ENCODE data around the gene CUX1.
"Not testable (repeated sequence)": the region's sequence is repeated elsewhere in the genome, so short reads cannot be mapped to it uniquely, and the experiment has no call there.

Gene CUX1

DNA sequence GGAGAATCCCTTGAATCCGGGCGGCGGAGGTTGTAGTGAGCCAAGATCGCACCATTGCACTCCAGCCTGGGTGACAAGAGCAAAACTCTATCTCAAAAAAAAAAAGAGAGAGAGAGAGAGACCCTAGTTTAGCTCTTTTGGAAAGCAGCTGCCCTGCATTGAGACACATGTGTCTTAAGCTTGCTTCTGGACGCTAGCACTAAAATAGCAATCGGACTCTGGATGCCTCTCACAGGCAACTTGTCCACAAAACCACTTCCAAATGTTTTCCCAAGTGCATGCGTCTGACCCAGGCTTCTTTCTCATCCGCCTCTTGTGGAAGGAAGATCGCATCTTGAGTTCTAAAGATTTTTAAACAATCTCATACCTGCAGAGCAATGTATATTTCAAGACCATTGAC lies 182.7 kb downstream of the CUX1 start:
- DNase-seq (ENCODE audit: low read depth, low spot score) = no peak

DNA sequence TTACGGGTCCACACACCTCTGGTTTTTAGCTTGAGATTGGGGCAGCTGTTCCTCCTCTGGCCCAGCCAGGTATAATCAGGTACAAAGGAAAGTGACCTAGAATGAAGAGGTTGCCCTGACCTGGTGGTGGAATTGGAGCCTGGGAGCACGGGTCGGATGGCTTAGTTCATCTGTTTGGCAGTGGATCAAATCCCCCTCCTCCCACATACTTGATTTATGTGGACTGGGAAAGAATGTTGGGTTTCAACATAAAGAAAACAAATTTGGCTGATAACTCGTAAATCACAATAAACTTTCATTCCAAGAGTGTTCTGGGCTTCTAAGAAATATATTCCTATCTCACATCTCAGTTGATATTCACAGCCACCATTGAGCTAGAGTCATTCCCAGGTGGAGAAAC lies 186.8 kb downstream of the CUX1 start:
- DNase-seq (ENCODE audit: low read depth, low spot score) = no peak

DNA sequence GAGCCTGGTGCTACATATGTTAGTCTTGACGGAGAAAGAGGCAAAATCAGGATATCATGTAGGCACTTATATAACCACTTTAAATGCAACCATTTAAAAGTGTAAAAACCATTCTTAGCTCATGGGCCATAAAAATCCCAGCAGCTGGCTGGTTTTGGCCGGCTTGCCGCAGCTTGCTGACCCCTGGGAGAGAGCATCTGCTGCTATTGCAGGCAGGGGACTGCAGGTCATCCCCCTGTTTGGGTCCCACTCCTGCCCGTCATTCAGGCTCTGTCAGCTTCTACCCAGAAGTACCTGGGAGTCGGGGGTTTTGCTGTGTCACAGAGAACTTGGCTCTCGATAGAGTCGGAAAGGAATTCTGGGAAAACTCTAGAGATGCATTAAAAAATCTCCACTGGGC lies 187.4 kb downstream of the CUX1 start:
- no peak for DNase-seq (ENCODE audit: low read depth, low spot score)

DNA sequence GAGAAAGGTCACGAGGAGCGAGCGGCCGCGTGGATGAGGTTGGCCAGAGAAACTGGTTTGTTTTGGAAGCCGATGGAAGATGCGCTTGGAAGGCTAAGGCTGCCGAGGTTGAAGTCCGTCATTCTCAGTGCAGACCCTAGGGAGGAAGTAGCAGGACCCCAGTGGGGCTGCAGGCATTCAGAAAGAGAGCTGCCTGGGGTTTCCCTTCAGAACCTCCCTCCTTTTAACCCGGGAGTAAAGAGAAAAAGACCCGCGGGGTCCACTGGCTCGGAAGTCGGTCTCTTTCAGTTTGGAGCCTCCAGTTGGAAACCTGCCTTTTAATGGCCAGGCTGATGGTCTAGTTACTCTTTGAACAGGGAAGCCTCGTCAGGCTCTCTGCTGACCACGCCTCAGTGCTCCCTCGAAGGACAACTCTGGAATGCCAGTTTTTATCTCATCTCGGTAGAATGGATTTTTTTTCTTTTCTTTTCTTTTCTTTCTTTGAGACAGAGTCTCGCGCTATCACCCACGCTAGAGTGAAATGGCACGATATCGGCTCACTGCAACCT lies 188.6 kb downstream of the CUX1 start:
- no peak for DNase-seq (ENCODE audit: low read depth, low spot score)

DNA sequence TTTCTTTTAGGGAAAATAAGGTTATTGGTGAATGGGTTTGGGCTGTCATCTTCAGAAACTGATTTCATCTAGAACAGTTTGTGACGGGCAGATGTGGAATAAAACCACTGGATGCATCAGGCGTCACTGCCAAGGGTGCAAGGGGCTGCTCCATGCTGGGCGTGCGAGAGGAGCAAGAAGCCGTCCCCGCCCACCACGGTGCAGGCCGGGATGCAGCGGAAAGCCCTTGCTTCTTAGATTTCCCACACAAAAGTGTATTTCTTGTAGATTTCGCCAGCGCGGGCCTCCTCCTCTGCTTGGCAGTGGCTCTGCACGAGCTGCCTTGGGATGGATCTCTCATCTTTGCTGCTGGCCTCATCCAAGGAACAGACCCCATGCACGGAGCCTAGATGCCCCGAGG lies 189.3 kb downstream of the CUX1 start:
- no peak for DNase-seq (ENCODE audit: low read depth, low spot score)

DNA sequence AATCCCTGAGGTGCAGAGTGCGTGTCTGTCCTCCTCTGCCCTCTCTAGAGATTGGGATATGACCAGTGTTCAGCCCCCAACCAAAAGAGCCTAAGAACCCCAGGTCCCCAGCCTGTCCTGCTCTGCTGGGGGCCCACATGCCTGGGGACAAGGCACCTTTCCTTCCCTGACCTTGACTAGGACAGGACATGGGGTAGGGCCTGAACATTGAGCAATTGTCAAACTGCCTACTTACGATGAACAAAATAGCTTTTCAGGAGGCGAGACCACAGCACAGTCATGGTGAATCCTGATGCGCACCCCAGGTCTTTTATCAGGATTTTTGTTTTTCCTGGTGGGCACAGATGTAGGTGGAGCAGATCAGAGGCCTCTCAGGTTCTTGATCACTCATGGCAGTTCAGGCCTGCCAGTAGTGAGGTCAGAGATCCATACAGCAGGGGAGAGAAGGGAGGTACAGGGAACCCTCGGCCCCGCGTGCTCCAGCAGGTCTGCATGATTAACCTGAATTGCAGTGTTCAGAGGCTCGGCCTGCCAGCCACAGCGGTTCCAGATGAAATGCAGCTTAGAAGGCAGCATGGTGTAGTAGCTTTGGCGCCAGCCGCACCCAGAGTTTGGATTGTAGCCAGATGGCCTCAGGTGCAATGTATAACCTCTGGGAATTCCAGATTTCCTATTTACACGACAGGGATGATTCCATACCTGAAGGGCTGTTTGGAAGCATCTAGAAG lies 191.3 kb downstream of the CUX1 start:
- DNase-seq (ENCODE audit: low read depth, low spot score) = no peak

DNA sequence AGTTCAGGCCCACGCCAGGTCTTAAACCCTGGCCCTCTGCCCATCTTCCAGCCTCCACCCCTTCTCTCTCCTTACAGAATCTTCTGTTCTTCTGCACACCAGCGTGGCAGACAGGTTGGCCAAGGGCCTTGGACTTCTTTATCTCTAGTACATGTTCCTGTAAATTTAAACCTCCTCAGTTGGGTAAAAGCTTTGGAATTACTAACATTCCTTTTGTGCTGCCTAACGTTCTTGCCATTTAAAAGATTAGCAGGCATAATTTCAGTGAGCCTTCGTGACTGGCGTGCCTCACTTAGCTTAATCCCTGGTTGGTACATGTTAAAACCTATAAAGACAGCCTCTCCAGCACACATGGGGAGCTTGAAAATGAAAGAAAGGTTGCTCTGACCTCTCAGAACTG lies 192.2 kb downstream of the CUX1 start:
- DNase-seq (ENCODE audit: low read depth, low spot score) = no peak

DNA sequence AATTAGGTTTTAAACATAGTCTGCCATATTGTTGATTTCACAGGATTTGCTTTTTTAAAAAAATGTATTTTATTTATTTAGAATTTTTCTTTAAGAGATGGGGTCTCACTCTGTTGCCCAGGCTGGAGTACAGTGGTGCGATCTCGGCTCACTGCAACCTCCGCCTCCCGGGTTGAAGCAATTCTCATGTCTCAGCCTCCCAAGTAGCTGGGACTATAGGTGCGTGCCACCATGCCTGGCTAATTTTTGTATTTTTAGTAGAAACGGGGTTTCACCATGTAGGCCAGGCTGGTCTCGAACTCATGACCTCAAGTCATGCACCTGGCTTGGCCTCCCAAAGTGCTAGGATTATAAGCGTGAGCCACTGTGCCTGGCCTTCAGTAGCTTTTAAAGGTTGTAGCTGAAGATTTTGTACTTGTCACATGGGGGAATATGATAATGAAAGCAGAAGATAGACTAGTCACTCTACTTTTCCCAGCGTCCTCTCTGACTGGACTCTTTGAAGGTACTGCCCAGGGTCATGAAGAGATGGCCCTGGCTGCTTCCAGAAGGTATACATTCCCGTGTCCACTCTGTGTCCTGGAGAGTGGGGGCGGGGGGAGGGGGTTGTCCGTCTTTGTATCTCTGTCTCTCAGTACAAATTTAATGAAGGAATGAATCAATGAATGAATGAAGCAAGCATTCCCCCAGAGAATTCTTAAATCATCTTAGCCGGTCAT lies 194.8 kb downstream of the CUX1 start:
- DNase-seq (ENCODE audit: low read depth, low spot score) = not testable (repeated sequence)

DNA sequence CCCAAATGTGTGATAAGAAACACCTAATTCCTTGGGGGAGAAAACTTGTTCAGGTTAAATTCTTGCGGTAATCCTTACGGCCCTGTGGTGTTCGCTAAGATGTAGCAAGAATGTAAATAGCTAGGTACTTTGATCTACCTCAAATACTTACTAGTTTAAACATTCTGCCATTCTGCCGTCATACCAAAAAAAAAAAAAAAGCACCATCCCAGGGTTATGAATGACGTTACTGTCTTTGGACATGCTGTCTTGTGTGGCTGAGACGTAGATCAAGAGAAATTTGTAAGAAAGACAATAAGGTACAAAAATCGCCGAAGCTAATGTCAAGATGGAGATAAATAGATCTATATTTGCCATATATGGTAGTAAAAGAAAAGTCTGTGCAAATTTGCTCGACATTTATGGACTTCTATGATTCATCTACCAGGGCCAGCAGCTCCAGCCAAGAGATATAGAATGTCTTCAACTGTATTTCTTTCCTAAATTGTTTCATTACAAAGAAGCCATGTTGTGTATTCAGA lies 195.6 kb downstream of the CUX1 start:
- DNase-seq (ENCODE audit: low read depth, low spot score) = no peak

DNA sequence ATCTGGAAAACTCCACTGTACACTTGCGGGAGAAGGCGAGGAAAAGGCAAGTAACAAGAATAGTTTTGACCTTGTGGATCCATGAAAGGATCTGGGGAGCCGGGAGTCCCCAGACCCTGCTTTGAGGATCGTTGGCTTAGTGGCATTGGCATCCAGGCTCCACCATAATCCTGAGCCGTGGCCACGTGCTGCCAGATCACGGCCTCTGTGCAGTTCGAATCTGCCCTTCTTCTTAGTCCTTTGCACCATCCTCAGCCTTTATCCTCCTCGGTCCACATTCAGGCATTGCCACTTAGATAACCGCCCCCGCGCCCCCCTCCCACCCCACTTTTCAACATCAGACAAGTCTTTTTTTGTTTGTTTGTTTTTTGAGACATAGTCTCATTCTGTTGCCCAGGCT lies 201.4 kb downstream of the CUX1 start:
- DNase-seq (ENCODE audit: low read depth, low spot score) = no peak

DNA sequence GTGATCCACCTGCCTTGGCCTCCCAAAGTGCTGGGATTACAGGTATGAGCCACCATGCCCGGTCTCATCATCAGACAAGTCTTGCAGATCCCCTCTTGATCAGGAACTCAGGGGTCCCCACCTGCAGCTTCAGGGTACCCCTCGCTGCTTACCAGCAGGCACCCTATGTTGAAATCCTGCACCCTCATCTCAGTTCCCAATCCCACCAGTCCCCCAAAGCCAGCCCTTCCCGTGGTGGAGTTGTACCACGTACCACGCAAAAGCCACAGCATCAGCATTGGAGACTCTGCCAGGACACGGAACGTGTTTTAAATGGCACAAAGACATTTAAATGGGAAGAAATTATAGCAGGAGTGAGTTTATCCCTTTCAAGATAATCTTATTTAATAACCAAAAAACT lies 202.0 kb downstream of the CUX1 start:
- no peak for DNase-seq (ENCODE audit: low read depth, low spot score)

DNA sequence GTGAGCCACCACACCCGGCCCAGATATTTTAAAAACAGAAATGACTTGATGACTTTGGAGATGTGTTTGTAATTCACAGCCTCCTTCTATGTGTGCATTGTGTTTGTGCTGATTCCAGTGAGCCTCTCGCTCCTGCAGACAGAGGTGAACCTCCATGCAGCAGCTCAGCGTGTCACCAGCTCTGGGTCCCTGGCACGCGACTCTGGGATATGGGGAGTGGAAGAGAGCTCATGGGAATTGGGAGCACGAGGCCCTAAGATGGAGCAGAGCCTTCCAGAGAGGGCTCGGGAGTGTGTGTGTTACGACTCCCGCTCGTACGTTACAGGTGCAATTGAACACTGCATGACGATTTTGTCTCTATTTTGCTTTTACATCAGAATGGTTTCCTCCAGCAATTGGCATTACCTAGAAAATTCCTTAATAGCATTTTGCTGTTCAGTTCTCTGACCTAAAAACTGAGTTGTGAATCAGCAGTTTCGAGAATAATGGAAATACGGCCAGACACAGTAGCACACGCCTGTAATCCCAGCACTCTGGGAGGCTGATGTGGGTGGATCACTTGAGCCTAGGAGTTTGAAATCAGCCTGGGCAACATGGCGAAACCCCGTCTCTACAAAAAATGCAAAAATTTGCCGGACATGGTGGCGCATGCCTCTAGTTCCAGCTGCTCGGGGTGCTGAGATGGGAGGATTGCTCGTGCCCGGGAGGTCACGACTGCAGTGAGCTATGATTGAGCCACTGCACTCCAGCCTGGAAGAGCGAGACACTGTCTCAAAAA lies 204.6 kb downstream of the CUX1 start:
- no peak for DNase-seq (ENCODE audit: low read depth, low spot score)

DNA sequence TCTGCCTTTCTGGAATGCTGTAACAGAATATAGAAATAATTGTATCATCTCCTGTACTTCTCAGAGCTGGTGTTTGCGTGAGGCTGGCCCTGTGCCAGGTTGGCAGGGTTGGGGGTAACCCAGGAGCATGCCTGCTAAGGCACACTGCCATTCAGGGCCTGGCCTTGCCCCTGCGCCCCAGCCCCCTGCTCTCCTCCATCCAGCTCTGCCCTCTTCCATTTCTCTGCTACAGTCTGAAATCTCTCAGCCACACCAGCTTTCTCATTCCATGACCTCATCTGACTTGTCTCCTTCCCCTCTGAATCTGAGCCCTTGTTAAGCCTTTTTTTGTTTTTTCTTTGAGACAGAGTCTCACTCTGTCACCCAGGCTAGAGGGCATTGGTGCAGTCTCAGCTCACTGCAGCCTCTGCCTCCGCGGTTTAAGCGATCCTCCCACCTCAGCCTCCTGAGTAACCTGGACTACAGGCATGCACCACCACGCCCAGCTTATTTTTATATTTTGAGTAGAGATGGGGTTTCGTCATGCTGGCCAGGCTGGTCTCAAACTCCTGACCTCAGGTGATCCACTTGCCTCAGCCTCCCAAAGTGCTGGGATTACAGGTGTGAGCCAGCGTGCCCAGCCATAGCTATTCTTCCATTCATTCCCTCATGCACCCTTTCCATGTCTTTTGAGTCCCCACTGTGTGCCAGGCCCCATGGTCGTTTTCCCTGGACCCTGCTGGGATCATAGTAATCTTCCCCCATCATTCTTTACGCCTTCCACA lies 206.8 kb downstream of the CUX1 start:
- DNase-seq (ENCODE audit: low read depth, low spot score) = no peak

DNA sequence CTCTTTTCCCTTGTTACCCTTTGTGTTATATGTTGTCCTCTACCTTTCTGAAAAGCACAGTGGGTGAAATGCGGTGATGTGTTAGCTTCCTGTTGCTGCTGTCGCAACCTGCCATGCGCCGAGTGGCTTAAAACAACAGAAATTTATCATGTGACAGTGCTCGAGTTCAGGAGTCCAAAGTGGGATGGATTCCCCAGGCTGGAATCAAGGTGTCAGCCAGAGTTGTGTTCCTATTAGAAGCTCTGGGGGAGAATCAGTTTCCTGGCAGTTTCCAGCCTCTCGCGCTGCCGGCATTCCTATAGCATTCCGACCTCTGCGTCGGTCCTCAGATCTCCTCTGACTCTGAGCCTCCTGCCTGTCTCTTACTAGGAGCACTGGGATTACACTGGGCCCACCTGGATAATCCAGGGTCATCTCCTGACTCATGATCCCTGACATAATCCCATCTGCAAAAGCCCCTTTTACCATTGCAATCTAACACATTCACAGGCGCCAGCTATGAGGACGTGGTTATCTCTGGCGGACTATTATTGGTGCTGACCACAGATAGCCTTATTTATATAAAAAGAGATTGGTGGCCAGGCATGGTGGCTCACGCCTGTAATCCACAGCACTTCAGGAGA lies 207.5 kb downstream of the CUX1 start:
- DNase-seq (ENCODE audit: low read depth, low spot score) = no peak

DNA sequence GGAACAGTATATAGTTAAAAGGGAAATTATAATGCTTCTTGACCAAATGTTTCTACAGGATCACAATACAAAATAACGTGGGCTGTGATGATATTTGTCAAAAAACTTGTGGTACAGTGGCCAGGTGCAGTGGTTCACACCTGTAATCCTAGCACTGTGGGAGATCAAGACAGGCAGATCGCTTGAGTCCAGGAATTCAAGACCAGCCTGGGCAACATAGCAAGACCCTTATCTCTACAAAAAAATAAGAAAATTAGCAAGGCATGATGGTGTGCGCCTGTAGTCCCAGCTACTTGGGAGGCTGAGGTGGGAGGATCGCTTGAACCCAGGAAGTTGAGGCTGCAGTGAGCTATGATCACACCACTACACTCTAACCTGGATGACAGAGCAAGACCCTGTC lies 208.4 kb downstream of the CUX1 start:
- DNase-seq (ENCODE audit: low read depth, low spot score) = not testable (repeated sequence)

DNA sequence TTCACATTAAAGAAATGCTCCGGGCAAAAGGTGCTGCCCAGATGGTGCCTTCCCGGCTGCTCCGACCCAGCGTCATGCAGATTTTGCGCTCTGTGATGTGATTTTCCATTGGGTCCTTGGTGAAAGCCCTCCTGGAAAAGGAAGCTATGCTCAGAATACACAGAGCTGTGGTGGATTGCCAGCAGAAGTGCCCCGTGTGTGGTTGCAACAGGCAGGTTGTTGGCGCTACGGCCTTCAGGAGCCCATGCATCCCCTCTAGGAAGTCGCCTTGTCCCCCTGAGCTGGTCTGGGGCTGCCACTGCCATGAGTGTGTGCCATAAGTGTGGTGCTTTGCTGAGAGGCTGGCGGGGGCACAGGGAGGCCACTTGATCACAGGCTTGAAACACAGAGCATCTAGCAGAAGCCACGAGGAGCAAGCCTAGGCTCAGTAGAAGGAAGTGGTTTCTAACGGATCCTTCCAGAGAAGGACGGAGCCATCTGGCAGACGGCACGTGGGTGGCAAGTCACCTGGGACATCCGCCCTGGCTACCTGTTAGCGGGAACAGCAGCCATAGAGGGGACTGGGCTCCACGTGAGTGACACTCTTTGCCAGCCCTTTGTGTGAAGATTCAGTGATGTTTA lies 210.9 kb downstream of the CUX1 start:
- DNase-seq (ENCODE audit: low read depth, low spot score) = no peak

DNA sequence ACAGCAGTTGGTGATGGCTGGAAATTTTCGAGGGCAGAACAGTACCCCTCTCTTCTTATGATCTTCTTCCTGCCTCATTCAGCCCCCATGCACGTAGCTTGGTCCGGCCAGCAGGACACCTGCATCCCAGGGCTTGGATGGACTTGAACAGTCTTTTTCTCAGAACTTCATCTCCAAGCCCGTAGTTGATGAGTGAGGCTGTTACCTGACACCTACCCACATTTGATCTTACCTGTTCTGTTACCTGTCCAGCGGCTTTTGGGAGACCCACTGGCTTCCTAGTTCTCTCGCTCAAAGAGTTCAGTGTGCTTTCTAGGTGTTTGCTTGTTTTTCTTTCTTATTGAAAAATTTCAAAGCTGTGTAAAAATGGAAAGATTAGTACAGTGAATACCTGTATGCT lies 212.2 kb downstream of the CUX1 start:
- DNase-seq (ENCODE audit: low read depth, low spot score) = no peak

DNA sequence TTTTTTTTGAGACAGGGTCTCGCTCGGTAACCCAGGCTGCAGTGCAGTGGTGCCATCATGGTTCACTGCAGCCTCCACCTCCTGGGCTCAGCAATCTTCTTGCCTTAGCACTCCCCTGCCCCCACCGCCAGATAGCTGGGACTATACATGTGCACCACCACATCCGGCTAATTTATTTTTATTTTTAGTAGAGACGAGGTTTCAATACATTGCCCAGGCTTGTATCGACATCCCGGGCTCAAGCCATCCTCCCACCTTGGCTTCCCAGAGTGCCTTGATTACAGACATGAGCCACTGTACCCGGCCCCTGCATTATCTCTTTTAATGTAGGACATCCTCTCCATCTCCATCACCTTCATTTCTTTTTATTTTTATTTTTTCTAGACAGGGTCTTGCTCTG lies 213.3 kb downstream of the CUX1 start:
- no peak for DNase-seq (ENCODE audit: low read depth, low spot score)

DNA sequence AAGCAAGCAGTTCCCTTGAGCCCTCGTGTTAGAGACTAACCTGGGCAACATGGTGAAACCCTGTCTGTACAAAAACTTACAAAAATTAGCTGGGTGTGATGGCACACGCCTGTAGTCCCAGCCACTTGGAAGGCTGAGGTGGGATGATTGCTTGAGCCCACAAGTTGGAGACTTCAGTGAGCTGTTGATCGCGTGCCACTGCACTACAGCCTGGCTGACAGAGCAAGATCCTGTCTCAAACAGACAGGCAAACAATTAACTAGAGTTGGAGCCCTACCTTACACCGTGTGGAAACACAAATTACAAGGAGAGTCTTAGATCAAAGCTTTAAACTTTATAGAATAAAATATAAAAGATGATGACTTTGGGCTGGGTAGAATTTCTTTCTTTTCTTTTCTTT lies 219.5 kb downstream of the CUX1 start:
- DNase-seq (ENCODE audit: low read depth, low spot score) = no peak

DNA sequence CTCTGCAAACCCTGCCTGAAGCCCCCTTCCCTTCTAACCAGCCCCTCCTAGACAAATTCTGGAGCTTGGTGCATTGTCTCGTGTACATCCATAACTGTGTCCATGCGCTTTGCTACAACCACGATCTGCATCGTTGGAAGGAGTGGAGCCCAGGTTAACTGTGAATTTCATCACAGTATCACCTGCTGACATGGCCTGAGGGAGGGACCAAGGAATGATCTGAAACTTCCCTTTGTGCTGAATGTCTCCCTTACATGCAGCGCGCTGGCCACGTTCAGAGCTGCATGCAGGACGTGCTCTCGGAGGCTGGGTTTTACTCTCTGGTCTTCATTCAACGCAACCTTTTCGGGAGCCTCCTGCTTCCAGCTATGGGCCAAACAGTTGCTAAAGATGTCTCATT lies 222.3 kb downstream of the CUX1 start:
- no peak for DNase-seq (ENCODE audit: low read depth, low spot score)

DNA sequence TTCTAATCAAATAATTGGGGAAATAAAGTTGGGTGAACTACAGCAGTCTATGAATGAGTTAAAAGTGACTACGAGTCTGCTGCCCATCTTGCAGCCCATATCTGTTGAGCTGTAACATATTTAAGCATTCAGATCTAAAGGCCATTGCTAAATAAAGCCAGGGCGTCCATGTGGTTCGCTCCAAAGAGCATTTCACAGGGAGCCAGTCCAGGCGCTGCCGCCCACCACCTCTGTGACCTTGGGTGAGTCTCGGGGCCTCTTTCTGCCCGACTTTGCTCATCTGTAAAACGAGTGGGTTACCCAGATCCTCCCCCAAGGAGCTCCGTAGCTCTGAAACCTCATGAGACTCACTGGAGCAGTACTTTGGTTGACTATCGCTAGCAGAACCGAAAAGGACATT lies 223.1 kb downstream of the CUX1 start:
- DNase-seq (ENCODE audit: low read depth, low spot score) = no peak

All from activated CD4-positive, CD25-positive, alpha-beta regulatory T cell treated with anti-CD3 and anti-CD28 coated beads, Interleukin-2, amount 50 U/mL, for 16 hours (primary cell).